IMR-90 (cell line): ENCODE results near the gene CARD10. TPM values are rescaled to one million over a fixed set of nuclear protein-coding genes. Genes with fewer than 3 reads are reported as not detected.
A peak's percentile ranks its signal among the peaks of the same experiment; 100 is the strongest.

Experiments
- ATAC-seq: fragments of 200-7000 bp; cut with Tn5 transposase; 2 replicates; pipeline ENCODE4 v1.9.1; 2020; ENCODE audit warnings: low read depth, mild to moderate bottlenecking, moderate library complexity
- BruUV-seq: library from RNA; stranded (reverse); fragments of 400-500 nt; replicated peaks from 2 replicates; lab custom pipeline; 2021; lab: Mats Ljungman, UMichigan
- CTCF ChIA-PET: fragments of 300-600 bp; formaldehyde crosslinking; extraction: SDS; loops from one replicate; lab custom pipeline; 2021; ENCODE audit warnings: antibody characterized with exemption; lab: Yijun Ruan, JAX
- POLR2A ChIA-PET: fragments of 300-600 bp; sonication (Branson Sonifier 250); formaldehyde crosslinking; loops from one replicate; lab custom pipeline; 2022; ENCODE audit warnings: antibody characterized with exemption; ENCODE audit not compliant: unreplicated experiment; lab: Charles Lee
- DNase-seq: peaks from one replicate; pipeline ENCODE4 v3.0.0; 2013
- H2AFZ ChIP-seq: replicated peaks from 2 replicates; pipeline ENCODE3; 2013; ENCODE audit warnings: low read length, mild to moderate bottlenecking; ENCODE audit not compliant: poor library complexity
- H2AK5ac ChIP-seq: 2 replicates; pipeline ENCODE4 v1.6.1; 2013; ENCODE audit warnings: low read depth, low read length, inconsistent platforms
- H2AK9ac ChIP-seq: replicated peaks from 2 replicates; pipeline ENCODE3; 2013; ENCODE audit warnings: mild to moderate bottlenecking, low read depth, low read length, moderate library complexity; ENCODE audit not compliant: poor library complexity
- H2BK120ac ChIP-seq: 2 replicates; pipeline ENCODE4 v1.6.1; 2013; ENCODE audit warnings: low read depth, low read length, inconsistent platforms
- H2BK15ac ChIP-seq: 3 replicates; pipeline ENCODE4 v1.6.1; 2013; ENCODE audit warnings: low read depth, low read length, inconsistent platforms
- H2BK20ac ChIP-seq: 2 replicates; pipeline ENCODE4 v1.6.1; 2013; ENCODE audit warnings: low read depth, mild to moderate bottlenecking, inconsistent platforms, low read length, moderate library complexity
- H2BK5ac ChIP-seq: 2 replicates; pipeline ENCODE4 v1.6.1; 2013; ENCODE audit warnings: mild to moderate bottlenecking, low read depth, low read length, inconsistent platforms; ENCODE audit not compliant: poor library complexity, severe bottlenecking
- H3K14ac ChIP-seq: replicated peaks from 2 replicates; pipeline ENCODE4 v1.6.1; 2013; ENCODE audit warnings: low read depth, low read length, inconsistent platforms
- H3K18ac ChIP-seq: 2 replicates; pipeline ENCODE4 v1.6.1; 2013; ENCODE audit warnings: low read depth, low read length, control low read depth
- H3K23ac ChIP-seq: 2 replicates; pipeline ENCODE4 v1.6.1; 2013; ENCODE audit warnings: low read depth, low read length, inconsistent platforms
- H3K27ac ChIP-seq: 2 replicates; pipeline ENCODE4 v1.5.1; 2013; ENCODE audit warnings: mild to moderate bottlenecking, control low read depth, low read length; ENCODE audit not compliant: insufficient read depth
- H3K27me3 ChIP-seq: 2 replicates; pipeline ENCODE4 v1.6.1; 2013; ENCODE audit warnings: low read length; ENCODE audit not compliant: control insufficient read depth, insufficient read depth
- H3K36me3 ChIP-seq: 2 replicates; pipeline ENCODE4 v1.6.1; 2013; ENCODE audit warnings: low read length, mixed read lengths; ENCODE audit not compliant: control insufficient read depth, insufficient read depth
- H3K4ac ChIP-seq: 2 replicates; pipeline ENCODE4 v1.6.1; 2013; ENCODE audit warnings: low read depth, low read length, inconsistent platforms
- H3K4me1 ChIP-seq: 2 replicates; pipeline ENCODE4 v1.6.1; 2013; ENCODE audit warnings: low read length, mixed read lengths; ENCODE audit not compliant: control insufficient read depth, insufficient read depth
- H3K4me2 ChIP-seq: 2 replicates; pipeline ENCODE4 v1.6.1; 2013; ENCODE audit warnings: low read depth, mild to moderate bottlenecking, control low read depth, low read length, moderate library complexity
- H3K4me3 ChIP-seq: 2 replicates; pipeline ENCODE4 v1.5.1; 2013; ENCODE audit warnings: low read depth, mild to moderate bottlenecking, control low read depth, low read length, moderate library complexity; ENCODE audit not compliant: insufficient read depth
- H3K56ac ChIP-seq: 2 replicates; pipeline ENCODE4 v1.6.1; 2013; ENCODE audit warnings: low read length, inconsistent platforms; ENCODE audit not compliant: insufficient read depth; ENCODE audit errors: extremely low read depth
- H3K79me1 ChIP-seq, 2 experiments: 2 replicates each; pipeline ENCODE4 v1.6.1; 2013; ENCODE audit warnings: low read length in 2 of 2, inconsistent platforms in 1 of 2, low read depth in 1 of 2
- H3K9ac ChIP-seq: 2 replicates; pipeline ENCODE4 v1.6.1; 2013; ENCODE audit warnings: low read depth, low read length, control low read depth
- H3K9me1 ChIP-seq: 2 replicates; pipeline ENCODE4 v1.6.1; 2013; ENCODE audit warnings: low read length, inconsistent platforms; ENCODE audit not compliant: insufficient read depth
- H3K9me3 ChIP-seq: 2 replicates; pipeline ENCODE4 v1.6.1; 2013; ENCODE audit warnings: low read length; ENCODE audit not compliant: control insufficient read depth, insufficient read depth
- H4K20me1 ChIP-seq: 2 replicates; pipeline ENCODE4 v1.6.1; 2013; ENCODE audit warnings: low read length, inconsistent platforms; ENCODE audit not compliant: insufficient read depth
- H4K5ac ChIP-seq: 2 replicates; pipeline ENCODE4 v1.6.1; 2013; ENCODE audit warnings: mild to moderate bottlenecking, low read depth, low read length, control low read depth
- H4K8ac ChIP-seq, 2 experiments: 2 replicates each; pipeline ENCODE4 v1.6.1; 2013; ENCODE audit warnings: low read depth in 2 of 2, low read length in 2 of 2, control low read depth in 1 of 2, inconsistent platforms in 1 of 2
- H4K91ac ChIP-seq: 2 replicates; pipeline ENCODE4 v1.6.1; 2013; ENCODE audit warnings: low read depth, low read length, inconsistent platforms; ENCODE audit not compliant: insufficient read depth
- BHLHE40 ChIP-seq: fragments of 150-350 bp; IDR thresholded peaks from 2 replicates; pipeline ENCODE4 v1.6.1; 2016; ENCODE audit warnings: mild to moderate bottlenecking, low read depth, low read length
- CEBPB ChIP-seq: IDR thresholded peaks from 2 replicates; pipeline ENCODE4 v1.6.1; 2012; ENCODE audit warnings: low read depth, low read length, improper control_type of control experiment
- CHD1 ChIP-seq: IDR thresholded peaks from 2 replicates; pipeline ENCODE4 v1.6.1; 2012; ENCODE audit warnings: low read depth, low read length, improper control_type of control experiment
- CTCF ChIP-seq: conservative IDR thresholded peaks from 2 replicates; pipeline ENCODE4 v1.5.1; 2012; ENCODE audit warnings: mild to moderate bottlenecking, low read depth, low read length, improper control_type of control experiment
- ELK1 ChIP-seq: fragments of 150-350 bp; IDR thresholded peaks from 2 replicates; pipeline ENCODE4 v1.6.1; 2016; ENCODE audit warnings: low read depth, mild to moderate bottlenecking, low read length, moderate library complexity, borderline replicate concordance
- MAFK ChIP-seq: IDR thresholded peaks from 2 replicates; pipeline ENCODE4 v1.6.1; 2012; ENCODE audit warnings: low read depth, low read length, improper control_type of control experiment
- MAZ ChIP-seq: IDR thresholded peaks from 2 replicates; pipeline ENCODE4 v1.6.1; 2012; ENCODE audit warnings: low read depth, mild to moderate bottlenecking, low read length, improper control_type of control experiment, moderate library complexity, borderline replicate concordance
- MXI1 ChIP-seq: IDR thresholded peaks from 2 replicates; pipeline ENCODE4 v1.6.1; 2012; ENCODE audit warnings: low read depth, mild to moderate bottlenecking, low read length, moderate library complexity, borderline replicate concordance
- POLR2A ChIP-seq: IDR thresholded peaks from 2 replicates; pipeline ENCODE4 v1.6.1; 2012; ENCODE audit warnings: mild to moderate bottlenecking, low read depth, low read length
- RCOR1 ChIP-seq: IDR thresholded peaks from 2 replicates; pipeline ENCODE4 v1.6.1; 2012; ENCODE audit warnings: mild to moderate bottlenecking, low read length, improper control_type of control experiment; ENCODE audit not compliant: insufficient replicate concordance
- RFX5 ChIP-seq: IDR thresholded peaks from 2 replicates; pipeline ENCODE4 v1.8.0; 2012; ENCODE audit warnings: low read depth, mild to moderate bottlenecking, low read length, moderate library complexity
- WGBS, 2 experiments: methylation state at CpG; one replicate each; pipeline versions ENCODE4 v1.1.5 to v1.1.7; 2013; ENCODE audit warnings: missing lambda C conversion rate in 2 of 2; ENCODE audit not compliant: insufficient read length in 1 of 2; ENCODE audit errors: extremely low coverage in 2 of 2; 5-methylcytosine and 5-hydroxymethylcytosine counted together
- dilution Hi-C: fragments of 300-500 bp; cut with HindIII; formaldehyde crosslinking; loops from one replicate; pipeline ENCODE4 v1.14.3; 2018; ENCODE audit warnings: low sequenced_read_pairs; ENCODE audit not compliant: unreplicated experiment
- in situ Hi-C: fragments of 300-500 bp; cut with MboI; formaldehyde crosslinking; loops from 3 replicates; pipeline ENCODE4 v1.14.3; 2019; ENCODE audit warnings: low sequenced_read_pairs, inconsistent platforms, mixed read lengths
- intact Hi-C: fragments of 100-400 bp; cut with micrococcal nuclease; formaldehyde crosslinking; loops from 2 replicates; pipeline ENCODE4 v1.10.0; 2022
- polyA plus RNA-seq, 3 experiments: library from polyadenylated mRNA; depleted of rRNA; stranded (reverse); fragments of >200 nt; gene quantifications; 2 replicates each; pipeline ENCODE4 v1.2.3, GENCODE V29; 2012; ENCODE audit warnings: low replicate concordance in 1 of 3
- total RNA-seq: library from RNA; depleted of rRNA; stranded (reverse); fragments of >200 nt; gene quantifications from 2 replicates; pipeline ENCODE4 v1.2.3, GENCODE V29; 2012

Gene CARD10
- total and polyA plus RNA-seq, 2 of the 4 experiments (the other 2 are of a cell fraction) = 6.1 to 18.4 TPM

GRCh38 chr22:37568448-37569008 lies 49.3 kb upstream of the CARD10 start:
- Histone ChIP-seq H3K18ac (no peak overlapping the region), H3K4me2 (no peak overlapping the region), H2AFZ (peak overlapping the region; percentile 51), H3K27ac (no peak overlapping the region), H3K4me1 (peaks cover 16% of the 10 kb centered on the region), H3K27me3 (no peaks in the 10 kb centered on the region), H3K9me1 (peaks cover 17% of the 10 kb centered on the region), H3K9me3 (no peaks in the 10 kb centered on the region), H4K8ac (no peak overlapping the region), H2BK120ac (no peak overlapping the region), H3K14ac (no peak overlapping the region), H3K9ac (no peak overlapping the region), H3K56ac (no peak overlapping the region), H4K20me1 (peaks cover 86% of the 10 kb centered on the region), H3K4ac (no peak overlapping the region), H3K79me1 (peaks cover 28 to 80% of the 10 kb centered on the region in 2 experiments; a peak in 3 of 4 replicates), H3K23ac (no peak overlapping the region), H2AK5ac (no peak overlapping the region), H4K91ac (no peak overlapping the region), H4K5ac (no peak overlapping the region), H2BK20ac (no peak overlapping the region), H2BK15ac (no peak overlapping the region), H2BK5ac (no peak overlapping the region), H2AK9ac (peak overlapping the region; percentile 55), H3K36me3 (peaks cover 46% of the 10 kb centered on the region), H3K4me3 (no peak overlapping the region)
- ChIA-PET POLR2A (no interaction called here), CTCF (interaction anchor here (1.6 kb wide), 1 partner anchor 19 kb away, joined by 11 read pairs; no protein-coding TSS in a partner anchor)
- intact Hi-C loops = no loop called here
- ATAC-seq = no peak
- 97% methylated on average over 6 of the region's 14 CpGs; no CpG with 5 or more reads in 1 of the 2 experiments for whole genome bisulfite sequencing, 2 experiments
- in situ Hi-C loops = no loop called here
- dilution Hi-C loops = no loop called here
- TF ChIP-seq RCOR1 (no peak), ELK1 (no peak), BHLHE40 (no peak), CEBPB (no peak), MAZ (no peak), CHD1 (no peak), MAFK (no peak), CTCF (no peak), MXI1 (no peak), RFX5 (no peak), POLR2A (no peak)
- DNase-seq = no peak
- no TSS peak for BruUV-seq
